Tibial nerve (tissue), 4 donors: Measurements from ENCODE around the gene FNDC3A.

Source experiments
- CTCF ChIP-seq, 5 experiments: fragments of 200-600 bp in 3 of 5; fragments of 450-650 bp in 2 of 5; sonication (generic) in 3 of 5; IDR thresholded peaks; one replicate each; pipeline ENCODE4 v1.5.1; 2016 to 2019; ENCODE audit warnings: antibody characterized with exemption in 5 of 5, mild to moderate bottlenecking in 3 of 5, moderate library complexity in 2 of 5
- EP300 ChIP-seq, 2 donors: sonication (generic); formaldehyde crosslinking; IDR thresholded peaks; one replicate each; pipeline ENCODE4 v1.6.1; 2017; ENCODE audit warnings: antibody characterized with exemption in 2 of 2, mild to moderate bottlenecking in 1 of 2
- POLR2A ChIP-seq, 2 donors: fragments of 450-650 bp; IDR thresholded peaks; one replicate each; pipeline ENCODE4 v1.6.1; 2017; ENCODE audit warnings: antibody characterized with exemption in 2 of 2, mild to moderate bottlenecking in 2 of 2, moderate library complexity in 2 of 2

- TF ChIP-seq POLR2A (IDR thresholded peaks at IDR 0.05), result no peak
- no peak for TF ChIP-seq CTCF (IDR thresholded peaks at IDR 0.05)
- TF ChIP-seq EP300 (IDR thresholded peaks at IDR 0.05), result peak; percentile 19 to 38
Measured at GRCh38 chr13:49086722-49087121, 111.0 kb downstream of the FNDC3A start.
